GM18858 (cell line): ENCODE results near the gene ENPEP.
A peak's percentile ranks its signal among the peaks of the same experiment; 100 is the strongest.
"Not testable (repeated sequence)": the region's sequence is repeated elsewhere in the genome, so short reads cannot be mapped to it uniquely, and the experiment has no call there.

Experiments used
- ATAC-seq: cut with Tn5 transposase; IDR thresholded peaks from one replicate; pipeline ENCODE4 v1.9.1; 2021; ENCODE audit not compliant: unreplicated experiment

The ENPEP gene

DNA sequence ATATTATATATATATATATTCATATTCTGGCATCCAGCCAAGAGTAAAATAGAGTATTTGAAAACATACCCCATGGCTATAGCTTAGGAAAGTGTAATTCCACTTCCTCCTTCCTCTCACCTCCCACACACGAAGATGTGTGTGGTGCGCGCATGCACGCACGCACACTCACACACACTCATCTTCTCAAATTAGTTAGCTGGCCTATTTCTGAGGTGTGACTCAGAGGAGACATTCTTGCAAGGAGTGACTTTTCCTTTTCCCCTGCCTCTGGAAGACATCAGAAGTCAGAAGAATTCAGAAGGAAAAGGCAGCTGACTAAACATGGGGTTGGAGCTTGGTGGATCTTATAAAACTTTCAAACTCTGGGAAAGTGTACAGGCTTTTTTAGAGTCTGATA lies 8.8 kb downstream of the ENPEP start:
- ATAC-seq = peak; percentile 24

DNA sequence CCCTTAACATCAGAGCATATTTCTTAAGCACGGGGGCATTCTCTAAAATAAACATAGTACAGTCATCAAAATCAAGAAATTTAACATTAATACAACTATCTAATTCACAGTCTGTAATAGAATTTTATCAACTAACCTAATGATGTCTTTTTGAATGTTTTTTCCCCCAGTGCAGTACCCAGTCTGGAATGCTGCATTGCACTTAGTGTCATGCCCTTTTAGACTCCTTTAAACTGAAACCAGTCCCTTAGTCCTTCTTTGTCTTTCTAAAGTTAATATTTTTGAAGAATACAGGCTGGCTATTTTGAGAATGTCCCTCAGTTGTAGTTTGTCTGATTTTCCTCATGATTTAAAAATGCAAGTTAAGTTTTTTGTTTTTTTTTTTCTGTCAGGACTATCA lies 9.5 kb downstream of the ENPEP start:
- ATAC-seq = no peak

DNA sequence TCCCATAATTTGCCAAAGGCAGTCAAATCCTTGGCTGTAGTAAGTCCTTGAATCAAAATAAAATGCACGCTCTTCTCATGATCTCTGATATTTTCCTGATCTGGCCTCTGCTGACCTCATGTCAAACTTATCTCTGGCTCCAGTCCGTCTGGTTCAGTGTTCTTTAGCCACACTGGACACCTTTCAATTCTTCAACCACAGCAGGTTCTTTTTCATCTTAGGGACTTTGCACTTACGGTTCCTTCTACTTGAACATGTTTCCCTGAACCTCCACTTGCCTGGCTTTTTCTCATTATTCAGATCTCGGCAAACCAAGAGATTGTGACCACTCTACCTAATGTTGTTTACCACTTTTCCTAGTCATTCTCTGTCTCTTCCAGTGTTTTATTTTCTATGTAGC lies 10.3 kb downstream of the ENPEP start:
- no peak for ATAC-seq

DNA sequence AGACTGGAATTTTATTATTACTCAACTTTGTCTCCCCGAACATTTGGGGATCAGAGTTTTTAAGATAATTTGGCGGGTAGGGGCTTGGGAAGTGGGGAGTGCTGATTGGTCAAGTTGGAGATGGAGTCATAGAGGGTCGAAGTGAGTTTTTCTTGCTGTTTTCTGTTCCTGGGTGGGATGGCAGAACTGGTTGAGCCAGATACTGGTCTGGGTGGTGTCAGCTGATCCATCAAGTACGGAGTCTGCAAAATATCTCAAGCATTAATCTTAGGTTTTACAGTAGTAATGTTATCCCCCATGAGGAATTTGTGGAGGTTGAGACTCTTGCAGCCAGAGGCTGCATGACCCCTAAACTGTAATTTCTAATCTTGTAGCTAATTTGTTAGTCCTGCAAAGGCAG lies 10.9 kb downstream of the ENPEP start:
- not testable (repeated sequence) for ATAC-seq

DNA sequence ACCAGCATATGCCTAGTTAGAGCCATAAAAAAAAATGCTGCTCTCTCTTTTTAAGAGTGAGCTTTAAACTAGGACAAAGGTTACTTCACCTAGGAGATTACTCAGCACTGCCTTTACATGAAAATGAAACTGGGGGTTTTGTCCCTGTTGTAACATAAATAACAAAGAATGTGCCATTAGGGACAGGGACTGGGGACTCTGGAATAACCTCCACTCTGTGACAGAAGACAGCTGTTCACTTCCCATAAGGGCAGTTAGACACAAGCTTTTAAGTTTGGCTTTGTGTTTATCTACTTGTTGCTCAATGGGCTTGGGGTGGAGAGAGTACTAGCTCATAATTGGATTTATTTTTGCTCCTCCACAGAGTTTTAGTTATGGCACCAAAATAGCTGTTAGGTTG lies 11.9 kb downstream of the ENPEP start:
- no peak for ATAC-seq

DNA sequence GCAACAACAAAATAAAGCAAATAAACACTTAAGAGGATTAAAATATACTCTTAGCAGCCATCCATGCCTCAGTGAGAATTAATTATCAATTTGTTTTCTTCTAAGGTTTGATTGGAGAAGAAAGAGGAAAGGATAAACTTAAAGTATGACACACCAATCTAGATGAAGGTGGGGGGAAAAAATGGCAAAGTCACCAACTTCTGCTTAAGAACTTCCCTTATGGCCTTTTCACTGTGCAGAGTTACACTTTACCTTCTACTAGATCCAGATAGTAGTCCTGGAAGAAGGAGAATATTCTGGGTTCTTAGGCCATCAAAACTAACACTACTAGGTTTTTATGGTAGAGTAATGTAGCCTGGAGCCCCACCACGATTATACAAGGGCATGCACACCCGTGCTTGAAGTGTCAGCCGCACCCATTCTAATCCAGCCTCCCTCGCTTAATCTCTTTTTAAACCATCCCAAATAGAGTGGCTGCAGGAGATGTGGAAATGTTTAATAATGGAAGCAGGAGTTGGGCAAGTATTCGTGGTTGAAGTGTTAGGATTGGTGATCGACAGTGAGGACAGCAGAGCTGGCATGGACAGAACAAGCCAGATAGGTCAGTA lies 14.1 kb downstream of the ENPEP start:
- no peak for ATAC-seq

DNA sequence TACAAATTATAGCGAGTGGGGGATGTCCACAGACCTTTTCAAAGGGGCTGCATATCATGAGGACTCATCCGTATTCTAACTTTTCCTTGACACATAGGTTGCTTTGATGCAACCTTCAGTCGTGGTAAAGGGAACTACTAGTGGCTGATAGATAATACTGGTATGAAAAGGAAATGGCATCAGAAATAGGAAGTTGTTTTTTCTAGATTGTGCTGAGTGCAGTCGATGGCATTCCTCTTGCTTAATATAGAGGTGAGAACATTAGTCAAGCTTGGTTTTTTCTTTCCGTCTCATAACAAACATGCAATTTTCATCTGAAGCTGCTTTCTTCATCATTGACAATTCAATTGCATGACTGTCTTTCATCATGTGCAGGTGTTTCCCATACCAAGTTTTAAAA lies 16.6 kb downstream of the ENPEP start:
- peak; percentile 40 for ATAC-seq

DNA sequence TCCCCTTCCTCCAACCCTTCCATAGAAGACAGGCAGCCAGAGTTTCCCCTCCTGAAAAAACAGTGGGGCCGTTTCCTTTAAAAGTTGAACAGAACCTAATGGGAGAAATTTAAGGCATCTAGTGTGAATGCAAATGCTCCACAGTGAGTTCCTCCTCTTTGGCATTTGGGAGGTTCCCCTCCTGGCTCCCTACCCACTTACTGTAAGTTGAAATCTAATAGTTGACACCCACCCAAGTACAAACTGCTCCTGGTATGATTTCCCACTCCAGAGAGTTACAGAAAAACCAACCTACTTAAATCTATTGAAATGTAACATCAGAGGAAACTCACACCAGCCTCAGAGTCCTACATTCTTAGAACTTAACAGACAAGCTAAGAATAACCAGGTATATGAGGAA lies 17.6 kb downstream of the ENPEP start:
- no peak for ATAC-seq

DNA sequence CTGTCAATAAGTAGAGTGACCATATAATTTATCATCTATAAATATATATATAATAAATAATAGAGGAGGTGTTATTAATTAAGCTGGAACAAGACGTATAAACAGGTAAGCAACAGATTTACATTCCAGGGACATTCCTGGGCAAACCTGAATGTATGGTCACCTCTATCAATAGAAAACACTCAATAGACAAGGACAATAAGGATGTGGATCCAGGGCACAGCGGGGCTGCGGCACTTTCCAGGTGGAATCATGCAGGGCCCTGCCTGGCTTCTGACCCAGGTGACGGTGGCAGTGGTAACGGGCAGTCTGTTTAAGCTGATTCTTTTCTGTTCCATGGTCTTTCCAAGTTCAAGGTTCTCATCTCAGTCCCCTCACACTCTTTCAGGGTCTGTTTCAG lies 22.5 kb downstream of the ENPEP start:
- ATAC-seq = no peak

DNA sequence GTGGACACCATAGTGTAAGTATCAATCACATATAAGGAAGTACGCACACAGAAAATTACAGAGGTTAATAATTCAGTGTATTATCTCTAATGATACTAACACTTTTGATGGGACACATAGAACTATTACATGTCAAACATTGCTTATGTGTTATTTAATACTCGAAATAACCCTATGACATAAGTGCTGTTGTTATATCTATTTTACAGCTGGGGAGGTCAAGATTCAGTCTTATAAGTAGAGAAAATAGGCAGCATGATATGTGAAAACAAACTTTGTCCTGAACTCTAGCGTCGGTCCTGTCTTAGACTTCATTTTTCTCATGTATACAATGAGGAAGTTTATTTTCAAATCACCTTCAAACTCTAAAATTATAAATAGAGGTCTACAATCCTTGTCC lies 23.2 kb downstream of the ENPEP start:
- no peak for ATAC-seq

DNA sequence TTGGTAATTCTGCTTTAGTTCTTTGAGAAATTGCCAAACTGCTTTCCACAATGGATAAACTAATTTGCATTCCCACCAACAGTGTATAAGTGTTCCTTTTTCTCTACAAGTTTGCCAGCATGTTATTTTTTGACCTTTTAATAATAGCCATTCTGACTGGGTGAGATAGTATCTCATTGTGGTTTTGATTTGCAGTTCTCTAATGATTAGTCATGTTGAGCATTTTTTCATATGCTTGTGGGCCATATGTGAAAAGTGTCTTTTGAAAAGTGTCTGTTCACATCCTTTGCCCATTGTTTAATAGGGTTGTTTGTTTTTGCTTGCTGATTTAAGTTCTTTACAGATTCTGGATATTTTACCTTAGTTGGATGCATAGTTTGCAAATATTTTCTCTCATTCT lies 25.9 kb downstream of the ENPEP start:
- ATAC-seq = no peak

DNA sequence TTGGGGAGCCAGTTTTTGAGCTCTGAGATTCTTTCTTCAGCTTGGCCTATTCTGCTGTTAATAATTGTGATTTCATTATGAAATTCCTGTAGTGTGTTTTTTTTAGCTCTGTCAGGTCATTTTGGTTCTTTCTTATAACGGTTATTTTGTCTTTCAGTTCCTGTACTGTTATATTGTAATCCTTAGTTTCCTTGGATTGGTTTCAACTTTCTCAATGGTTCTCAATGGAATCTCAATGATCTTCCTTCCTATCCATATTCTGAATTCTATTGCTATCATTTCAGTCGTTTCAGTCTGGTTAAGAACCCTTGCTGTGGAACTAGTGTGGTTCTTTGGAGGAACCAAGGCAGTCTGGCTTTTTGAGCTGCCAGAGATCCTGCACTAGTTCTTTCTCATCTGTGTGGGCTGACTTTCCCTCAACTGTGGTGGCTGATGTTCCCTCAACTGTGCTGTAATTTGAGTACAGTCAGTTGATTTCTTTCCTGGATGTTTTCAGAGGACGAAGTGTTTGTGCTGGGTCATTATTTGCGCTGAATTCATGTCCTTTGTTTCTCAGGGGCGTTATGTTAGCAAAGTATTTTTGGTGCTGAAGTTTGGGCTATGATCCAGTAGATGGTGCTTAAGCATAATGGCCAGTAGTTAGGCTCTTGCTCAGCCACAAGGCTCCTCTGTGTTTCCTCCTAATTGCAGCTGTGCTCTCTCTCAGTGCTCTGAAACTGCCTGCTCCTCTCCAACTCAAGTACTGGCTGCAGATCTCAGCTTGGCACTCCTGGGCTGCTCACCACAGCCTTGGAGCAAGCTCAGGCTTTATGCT lies 27.5 kb downstream of the ENPEP start:
- ATAC-seq = no peak

DNA sequence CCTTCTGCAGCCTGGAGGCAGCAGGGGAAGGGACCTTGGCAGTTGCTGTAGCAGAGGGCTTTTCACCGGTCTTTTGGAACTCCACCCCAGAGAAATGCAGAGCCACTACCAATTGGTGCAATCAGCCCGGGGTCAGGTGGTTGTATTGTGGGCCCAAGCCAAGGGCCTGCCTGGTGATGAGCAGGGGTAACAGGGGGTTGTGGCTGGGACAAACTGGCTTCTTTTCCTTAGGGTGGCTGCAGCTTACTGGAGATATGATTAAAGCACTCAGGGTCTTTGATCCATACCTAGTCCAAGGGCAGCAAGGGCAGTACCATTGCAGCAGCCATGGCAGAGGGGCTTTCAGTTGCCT lies 28.1 kb downstream of the ENPEP start:
- no peak for ATAC-seq

DNA sequence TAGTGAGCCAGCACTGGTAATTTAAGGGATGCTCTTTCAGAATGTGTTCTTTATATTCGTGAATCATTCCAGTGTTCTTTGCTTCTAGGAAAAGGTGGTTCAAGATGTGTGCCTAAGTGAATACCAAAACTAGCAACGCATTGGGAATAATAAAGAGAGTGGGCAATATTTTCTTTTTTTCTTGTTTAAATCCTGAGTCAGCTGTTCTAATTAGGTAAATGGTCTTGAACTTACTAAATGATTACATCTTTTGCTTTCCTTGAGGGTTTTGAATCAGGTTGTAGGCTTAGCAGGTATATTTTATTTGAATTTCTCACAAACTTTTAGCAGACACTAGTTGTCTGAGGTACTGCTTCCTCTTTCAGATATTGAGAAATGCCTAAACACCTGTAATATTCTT lies 29.5 kb downstream of the ENPEP start:
- ATAC-seq = no peak

DNA sequence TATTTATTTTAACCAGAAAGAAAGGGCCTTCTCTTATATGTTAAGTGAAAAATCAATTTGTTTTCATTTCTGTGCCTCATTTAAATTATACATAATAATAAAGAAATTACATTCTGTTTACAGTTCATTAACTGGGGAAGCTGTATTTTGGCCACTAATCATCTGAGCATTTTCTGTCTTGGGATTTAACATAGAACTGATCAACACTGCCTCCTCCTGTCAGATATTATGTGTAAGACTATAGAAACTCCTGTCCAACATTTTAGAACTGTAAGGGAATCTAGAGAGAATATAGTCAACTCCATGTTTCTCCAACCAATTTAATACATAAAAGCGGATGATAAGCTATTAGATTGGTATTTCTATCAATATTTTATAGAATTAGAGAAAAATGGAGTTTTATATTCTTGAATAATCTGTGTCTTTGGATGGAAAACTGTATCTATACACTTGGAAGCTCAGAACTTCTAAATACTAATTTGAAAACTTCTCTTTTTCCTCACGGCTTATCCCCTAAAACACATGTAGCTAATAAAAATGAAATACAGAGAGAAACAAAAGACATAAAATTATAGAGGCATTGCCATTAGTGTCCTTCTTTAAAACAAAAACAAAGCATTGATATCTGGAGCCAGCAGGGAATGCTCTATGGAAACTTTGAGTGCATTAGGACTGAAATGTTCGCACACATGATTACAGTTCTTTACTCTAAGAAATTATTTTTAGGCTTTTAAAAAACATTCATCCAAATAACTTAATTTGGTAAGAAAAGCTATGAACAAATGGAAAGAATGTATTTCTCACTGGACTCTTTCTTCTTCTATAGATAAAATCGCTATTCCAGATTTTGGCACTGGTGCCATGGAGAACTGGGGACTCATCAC lies 33.1 kb downstream of the ENPEP start:
- no peak for ATAC-seq

DNA sequence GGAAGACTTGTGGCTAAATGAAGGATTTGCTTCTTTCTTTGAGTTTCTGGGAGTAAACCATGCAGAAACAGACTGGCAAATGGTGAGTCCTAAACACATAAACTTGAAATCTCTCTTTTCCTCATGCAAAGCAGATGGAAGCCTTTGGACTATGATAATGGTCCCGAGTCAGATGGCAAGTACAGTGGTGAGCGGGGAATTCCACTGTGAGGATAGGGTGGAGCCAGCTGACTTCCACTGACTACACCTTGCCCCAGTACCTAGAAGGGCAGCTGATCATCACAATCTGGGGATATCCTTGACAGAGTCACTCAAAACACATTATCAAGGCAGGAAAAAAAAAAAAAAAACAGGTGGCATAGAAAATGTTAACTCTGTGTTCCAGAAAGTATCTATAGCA lies 34.3 kb downstream of the ENPEP start:
- ATAC-seq = no peak

DNA sequence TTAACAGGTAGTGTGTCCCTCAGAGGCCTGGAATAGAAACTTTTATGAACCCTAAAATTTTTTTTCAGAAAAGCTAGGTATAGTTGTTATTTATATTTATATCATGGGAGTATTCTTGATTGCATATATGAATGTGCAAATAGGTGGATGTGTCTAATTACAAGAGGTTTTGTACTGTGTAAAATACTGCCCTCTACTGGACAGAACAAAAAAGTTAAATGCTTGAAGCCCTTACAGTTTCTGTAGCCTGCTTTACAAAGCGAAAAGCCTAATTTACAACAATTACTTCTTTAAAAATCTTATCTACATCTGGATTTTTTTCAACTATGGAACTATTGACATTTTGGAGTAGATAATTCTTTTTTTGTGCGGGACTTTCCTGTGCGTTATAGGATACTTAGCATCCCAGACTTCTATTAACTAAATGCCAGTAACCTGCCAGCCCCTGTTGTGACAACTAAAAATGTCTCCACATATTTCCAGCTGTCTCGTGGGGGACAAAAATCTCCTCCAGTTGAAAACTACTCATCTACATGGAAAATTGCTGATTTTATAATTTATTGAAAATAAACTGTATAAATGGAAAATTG lies 35.1 kb downstream of the ENPEP start:
- ATAC-seq = no peak

DNA sequence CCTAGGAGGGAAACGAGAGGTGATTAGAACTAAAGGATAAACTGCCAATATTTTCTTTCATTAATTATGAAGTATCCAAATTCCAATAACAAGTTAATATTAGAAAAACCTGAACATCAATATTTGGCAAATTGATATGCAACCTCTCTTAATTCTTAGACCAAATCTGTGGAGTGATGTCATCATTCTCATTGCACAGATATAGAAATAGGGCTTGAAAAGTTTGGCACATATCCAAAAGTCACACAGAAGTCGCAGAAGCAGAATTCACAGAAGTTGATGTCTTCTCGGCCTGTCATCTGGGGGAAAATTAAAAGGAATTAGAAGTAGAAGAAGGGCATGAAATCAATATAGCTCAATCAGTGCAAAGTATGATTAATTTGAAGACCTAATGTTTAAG lies 36.9 kb downstream of the ENPEP start:
- ATAC-seq = no peak

DNA sequence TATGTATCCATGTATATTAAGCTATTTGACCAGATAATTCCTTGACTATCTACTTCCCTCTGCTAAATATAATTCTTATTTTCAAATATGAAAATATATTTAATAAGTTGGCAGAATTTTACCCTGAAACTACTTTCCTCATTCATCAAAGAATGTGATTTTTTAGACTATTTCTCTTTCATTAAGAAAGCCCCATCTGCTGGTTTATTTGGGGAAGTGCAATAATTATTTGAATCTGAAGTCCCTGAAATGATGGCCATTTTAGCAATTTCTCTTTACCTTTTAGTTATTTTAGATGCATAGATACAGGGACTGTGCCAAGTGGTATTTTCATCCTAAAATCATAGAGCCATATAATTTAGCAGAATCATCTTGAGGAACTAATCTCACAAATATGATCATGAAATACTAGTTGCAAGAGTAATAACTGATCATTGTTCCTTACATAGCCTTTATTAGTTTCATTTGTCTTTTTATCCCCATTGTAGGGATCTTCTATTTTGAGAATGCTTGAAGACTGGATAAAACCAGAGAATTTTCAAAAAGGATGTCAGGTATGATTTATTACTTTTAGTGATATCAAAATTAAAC lies 39.0 kb downstream of the ENPEP start:
- no peak for ATAC-seq

DNA sequence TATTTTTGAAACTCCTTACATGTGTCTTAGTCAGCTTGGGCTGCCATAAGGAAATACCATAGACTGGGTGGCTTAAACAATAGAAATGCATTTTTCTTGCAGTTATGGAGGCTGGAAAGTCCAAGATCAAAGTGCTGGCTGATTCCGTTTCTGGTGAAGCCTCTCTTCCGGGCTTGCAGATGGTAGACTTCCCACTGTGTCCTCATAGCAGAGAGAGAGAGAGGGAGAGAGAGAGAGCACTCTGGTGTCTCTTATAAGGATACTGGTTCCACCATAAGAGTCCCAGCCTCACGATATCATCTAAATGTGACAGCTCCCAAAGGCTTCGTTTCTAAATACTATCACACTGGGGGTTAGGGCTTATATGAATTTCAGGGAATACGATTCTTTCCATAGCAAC lies 39.7 kb downstream of the ENPEP start:
- ATAC-seq = no peak
